WTC11 (cell line): ENCODE data around the gene ASTN2. TPM values are rescaled to one million over a fixed set of nuclear protein-coding genes. Genes with fewer than 3 reads are reported as not detected.

Experiments used
- ATAC-seq: fragments of 200-7000 bp; cut with Tn5 transposase; 2 replicates; pipeline ENCODE4 v1.10.0; 2021; ENCODE audit warnings: mild to moderate bottlenecking, moderate library complexity
- CTCF ChIA-PET: fragments of 300-600 bp; sonication (Branson Sonifier 250); formaldehyde crosslinking; loops from one replicate; lab custom pipeline; 2021; ENCODE audit warnings: antibody characterized with exemption; lab: Charles Lee
- POLR2A ChIA-PET: fragments of 350-600 bp; sonication (Branson Sonifier 250); formaldehyde crosslinking; loops from one replicate; lab custom pipeline; 2021; ENCODE audit warnings: antibody characterized with exemption; lab: Charles Lee
- DNase-seq: peaks from one replicate; pipeline ENCODE4 v3.0.0; 2021; ENCODE audit warnings: low spot score
- H3K27ac Mint-ChIP-seq: 2 replicates; pipeline ENCODE4 v1.8.0; 2021; ENCODE audit warnings: mixed read lengths
- H3K27me3 Mint-ChIP-seq: 2 replicates; pipeline ENCODE4 v1.8.0; 2021; ENCODE audit warnings: low read depth, mild to moderate bottlenecking, moderate library complexity, mixed read lengths
- H3K36me3 Mint-ChIP-seq: 2 replicates; pipeline ENCODE4 v1.8.0; 2021; ENCODE audit warnings: mixed read lengths
- H3K4me1 Mint-ChIP-seq: 2 replicates; pipeline ENCODE4 v1.8.0; 2022; ENCODE audit warnings: mixed read lengths
- H3K4me3 Mint-ChIP-seq: 2 replicates; pipeline ENCODE4 v1.8.0; 2021; ENCODE audit warnings: mild to moderate bottlenecking, moderate library complexity, mixed read lengths
- H3K9me3 Mint-ChIP-seq: 2 replicates; pipeline ENCODE4 v1.8.0; 2021; ENCODE audit warnings: mixed read lengths
- AFF4 ChIP-seq: sonication (generic); formaldehyde crosslinking; IDR thresholded peaks from 2 replicates; pipeline ENCODE4 v1.8.1; 2023; ENCODE audit warnings: mild to moderate bottlenecking, missing genetic modification reagents, borderline replicate concordance
- FOXK1 ChIP-seq: sonication (generic); formaldehyde crosslinking; IDR thresholded peaks from 2 replicates; pipeline ENCODE4 v1.8.0; 2022; ENCODE audit warnings: mild to moderate bottlenecking, moderate library complexity, missing genetic modification reagents
- GTF2I ChIP-seq: fragments of 250-450 bp; sonication (Bioruptor Pico); conservative IDR thresholded peaks from 2 replicates; pipeline ENCODE4 v1.4.0; 2021; ENCODE audit warnings: mild to moderate bottlenecking
- HMGA2 ChIP-seq: fragments of 250-450 bp; sonication (Bioruptor Pico); IDR thresholded peaks from 2 replicates; pipeline ENCODE4 v1.4.0; 2021; ENCODE audit warnings: mild to moderate bottlenecking, moderate library complexity
- IRF1 ChIP-seq: sonication (generic); formaldehyde crosslinking; IDR thresholded peaks from 2 replicates; pipeline ENCODE4 v1.8.0; 2023; ENCODE audit warnings: missing genetic modification reagents
- MAX ChIP-seq: sonication (generic); formaldehyde crosslinking; IDR thresholded peaks from 2 replicates; pipeline ENCODE4 v1.8.0; 2022; ENCODE audit warnings: mild to moderate bottlenecking, missing genetic modification reagents
- NFATC4 ChIP-seq: fragments of 250-450 bp; sonication (Bioruptor Pico); IDR thresholded peaks from 2 replicates; pipeline ENCODE4 v1.9.0; 2021; ENCODE audit warnings: mild to moderate bottlenecking
- NR1H2 ChIP-seq: sonication (generic); formaldehyde crosslinking; IDR thresholded peaks from 2 replicates; pipeline ENCODE4 v1.9.0; 2021; ENCODE audit warnings: mild to moderate bottlenecking, moderate library complexity, missing genetic modification reagents
- PRDM15 ChIP-seq: sonication (generic); formaldehyde crosslinking; IDR thresholded peaks from 2 replicates; pipeline ENCODE4 v1.8.0; 2022; ENCODE audit warnings: missing genetic modification reagents
- PRRX2 ChIP-seq: fragments of 250-450 bp; sonication (Bioruptor Pico); IDR thresholded peaks from 2 replicates; pipeline ENCODE4 v1.8.0; 2021; ENCODE audit warnings: mild to moderate bottlenecking
- SOX15 ChIP-seq: fragments of 250-450 bp; sonication (Bioruptor Pico); IDR thresholded peaks from 2 replicates; pipeline ENCODE4 v1.9.0; 2021; ENCODE audit warnings: mild to moderate bottlenecking
- SP1 ChIP-seq: sonication (generic); formaldehyde crosslinking; conservative IDR thresholded peaks from 2 replicates; pipeline ENCODE4 v1.8.1; 2022; ENCODE audit warnings: missing genetic modification reagents
- ZNF232 ChIP-seq: sonication (generic); formaldehyde crosslinking; IDR thresholded peaks from 2 replicates; pipeline ENCODE4 v1.8.0; 2022; ENCODE audit warnings: mild to moderate bottlenecking, missing genetic modification reagents
- ZNF423 ChIP-seq: fragments of 250-450 bp; sonication (Bioruptor Pico); IDR thresholded peaks from 2 replicates; pipeline ENCODE4 v2.1.2; 2022; ENCODE audit warnings: mild to moderate bottlenecking, moderate library complexity
- ZNF532 ChIP-seq: fragments of 250-450 bp; sonication (Bioruptor Pico); IDR thresholded peaks from 2 replicates; pipeline ENCODE4 v1.9.0; 2021; ENCODE audit warnings: mild to moderate bottlenecking, borderline replicate concordance
- total RNA-seq: library from RNA; stranded (reverse); gene quantifications from 3 replicates; pipeline ENCODE4 v1.2.3, GENCODE V29; 2021
- TF ChIP-seq, protein P1 (sequence below): fragments of 250-450 bp; sonication (Bioruptor Pico); IDR thresholded peaks from 2 replicates; pipeline ENCODE4 v1.9.0; 2021; ENCODE audit warnings: mild to moderate bottlenecking

ASTN2 gene
- total RNA-seq, 1 experiment from 2014 or later = 16.2 TPM

- POLR2A ChIA-PET = no interaction called here
- Mint-ChIP-seq H3K27me3 (no peaks in the 10 kb centered on the region; the same call in 1 of the 2 replicates), H3K36me3 (peaks cover 8% of the 10 kb centered on the region), H3K4me3 (no peak overlapping the region), H3K27ac (no peak overlapping the region), H3K4me1 (peaks cover 20% of the 10 kb centered on the region), H3K9me3 (peaks cover 23% of the 10 kb centered on the region)
- DNase-seq = no peak
- TF ChIP-seq ZNF532 (CRISPR knock-in tag) = no peak
- no peak for TF ChIP-seq PRDM15 (CRISPR knock-in tag)
- TF ChIP-seq PRRX2 = no peak
- no peak for TF ChIP-seq MAX (CRISPR knock-in tag)
- TF ChIP-seq NFATC4 = no peak
- TF ChIP-seq HMGA2 (CRISPR knock-in tag) = no peak
- no peak for TF ChIP-seq GTF2I (CRISPR knock-in tag)
- TF ChIP-seq, protein P1, sequence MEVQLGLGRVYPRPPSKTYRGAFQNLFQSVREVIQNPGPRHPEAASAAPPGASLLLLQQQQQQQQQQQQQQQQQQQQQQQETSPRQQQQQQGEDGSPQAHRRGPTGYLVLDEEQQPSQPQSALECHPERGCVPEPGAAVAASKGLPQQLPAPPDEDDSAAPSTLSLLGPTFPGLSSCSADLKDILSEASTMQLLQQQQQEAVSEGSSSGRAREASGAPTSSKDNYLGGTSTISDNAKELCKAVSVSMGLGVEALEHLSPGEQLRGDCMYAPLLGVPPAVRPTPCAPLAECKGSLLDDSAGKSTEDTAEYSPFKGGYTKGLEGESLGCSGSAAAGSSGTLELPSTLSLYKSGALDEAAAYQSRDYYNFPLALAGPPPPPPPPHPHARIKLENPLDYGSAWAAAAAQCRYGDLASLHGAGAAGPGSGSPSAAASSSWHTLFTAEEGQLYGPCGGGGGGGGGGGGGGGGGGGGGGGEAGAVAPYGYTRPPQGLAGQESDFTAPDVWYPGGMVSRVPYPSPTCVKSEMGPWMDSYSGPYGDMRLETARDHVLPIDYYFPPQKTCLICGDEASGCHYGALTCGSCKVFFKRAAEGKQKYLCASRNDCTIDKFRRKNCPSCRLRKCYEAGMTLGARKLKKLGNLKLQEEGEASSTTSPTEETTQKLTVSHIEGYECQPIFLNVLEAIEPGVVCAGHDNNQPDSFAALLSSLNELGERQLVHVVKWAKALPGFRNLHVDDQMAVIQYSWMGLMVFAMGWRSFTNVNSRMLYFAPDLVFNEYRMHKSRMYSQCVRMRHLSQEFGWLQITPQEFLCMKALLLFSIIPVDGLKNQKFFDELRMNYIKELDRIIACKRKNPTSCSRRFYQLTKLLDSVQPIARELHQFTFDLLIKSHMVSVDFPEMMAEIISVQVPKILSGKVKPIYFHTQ (CRISPR knock-in tag) = no peak
- TF ChIP-seq SP1 (CRISPR knock-in tag) = no peak
- no peak for TF ChIP-seq SOX15 (CRISPR knock-in tag)
- TF ChIP-seq ZNF423 (CRISPR knock-in tag) = no peak
- TF ChIP-seq NR1H2 (CRISPR knock-in tag) = no peak
- no peak for TF ChIP-seq AFF4 (CRISPR knock-in tag)
- TF ChIP-seq ZNF232 (CRISPR knock-in tag) = no peak
- TF ChIP-seq FOXK1 (CRISPR knock-in tag) = no peak
- no peak for TF ChIP-seq IRF1
- CTCF ChIA-PET = interaction anchor here (1.2 kb wide), 1 partner anchor 40 kb away, joined by 3 read pairs; no protein-coding TSS in a partner anchor
- no peak for ATAC-seq
These were observed 514.9 kb downstream of the ASTN2 start for GRCh38 chr9:116900007-116900367.
